Kidney epithelial cell (primary cell): ENCODE results near the gene NUMBL. TPM values are rescaled to one million over a fixed set of nuclear protein-coding genes. Genes with fewer than 3 reads are reported as not detected.

Experiments used
- DNase-seq: peaks from one replicate; pipeline ENCODE4 v3.0.0-alpha.2; 2010; ENCODE audit warnings: low read depth
- H3K27me3 ChIP-seq: 2 replicates; pipeline ENCODE4 v1.6.0; 2011; ENCODE audit warnings: low read length; ENCODE audit not compliant: control insufficient read depth, insufficient read depth
- H3K36me3 ChIP-seq: 2 replicates; pipeline ENCODE4 v1.5.1; 2011; ENCODE audit warnings: low read length; ENCODE audit not compliant: control insufficient read depth, insufficient read depth
- H3K4me3 ChIP-seq: 2 replicates; pipeline ENCODE4 v1.5.1; 2011; ENCODE audit warnings: low read depth, mild to moderate bottlenecking, control low read depth, low read length
- CTCF ChIP-seq: IDR thresholded peaks from 2 replicates; pipeline ENCODE4 v1.5.1; 2011; ENCODE audit warnings: mild to moderate bottlenecking, moderate library complexity, low read length, control low read depth, inconsistent platforms; ENCODE audit not compliant: insufficient read depth, poor library complexity, severe bottlenecking
- total RNA-seq: library from RNA; depleted of rRNA; stranded (reverse); fragments of >200 nt; gene quantifications from 2 replicates; pipeline ENCODE4 v1.2.3, GENCODE V29; 2015

The NUMBL gene
- total RNA-seq, 1 donor from 2014 or later: 20.0 TPM

- Histone ChIP-seq H3K36me3 (no peaks in the 10 kb centered on the region), H3K4me3 (no peak overlapping the region)
Observed at GRCh38 chr19:40622773-40623075, 67.7 kb downstream of the NUMBL start.

GRCh38 chr19:40621966-40622772 lies 68.3 kb downstream of the NUMBL start:
- Histone ChIP-seq H3K27me3 (no peaks in the 10 kb centered on the region), H3K36me3 (no peaks in the 10 kb centered on the region), H3K4me3 (no peak overlapping the region)
- no peak for DNase-seq
- TF ChIP-seq CTCF: no peak

More at GRCh38 chr19:40622773-40623075, 67.7 kb downstream of the NUMBL start:
- H3K27me3 ChIP-seq: no peaks in the 10 kb centered on the region
- DNase-seq: no peak
- no peak for TF ChIP-seq CTCF

GRCh38 chr19:40621283-40621682 lies 69.2 kb downstream of the NUMBL start:
- DNase-seq: no peak
- Histone ChIP-seq H3K27me3 (no peaks in the 10 kb centered on the region), H3K4me3 (no peak overlapping the region), H3K36me3 (no peaks in the 10 kb centered on the region)
- no peak for TF ChIP-seq CTCF

GRCh38 chr19:40620161-40620485 lies 70.3 kb downstream of the NUMBL start:
- no peak overlapping the region for H3K4me3 ChIP-seq
- H3K36me3 ChIP-seq: no peaks in the 10 kb centered on the region
- no peak for TF ChIP-seq CTCF
- H3K27me3 ChIP-seq: no peaks in the 10 kb centered on the region
- no peak for DNase-seq

- DNase-seq: no peak
- no peaks in the 10 kb centered on the region for H3K27me3 ChIP-seq
- no peak overlapping the region for H3K4me3 ChIP-seq
- H3K36me3 ChIP-seq: no peaks in the 10 kb centered on the region
- no peak for TF ChIP-seq CTCF
Observed at GRCh38 chr19:40619333-40620160, 70.9 kb downstream of the NUMBL start.

GRCh38 chr19:40617961-40618360 lies 72.5 kb downstream of the NUMBL start:
- Histone ChIP-seq H3K27me3 (no peaks in the 10 kb centered on the region), H3K36me3 (no peaks in the 10 kb centered on the region), H3K4me3 (no peak overlapping the region)
- no peak for DNase-seq
- no peak for TF ChIP-seq CTCF
